ENCODE measurements around the gene ELL2.

GRCh38 chr5:95871146-95871806 lies 90.4 kb downstream of the ELL2 start:
- no peak for TF ChIP-seq TAF1 (IDR thresholded peaks at IDR 0.05; ENCODE audit: low read depth, low read length)
- TF ChIP-seq POLR2A (IDR thresholded peaks at IDR 0.05; ENCODE audit: low read depth, low read length): no peak
- no peak for TF ChIP-seq SPI1 (IDR thresholded peaks at IDR 0.05; ENCODE audit: low read depth, low read length)
